Measurements from ENCODE around the gene MSMP. TPM values are rescaled to one million over a fixed set of nuclear protein-coding genes. Genes with fewer than 3 reads are reported as not detected.

The MSMP gene
- total RNA-seq, 2 experiments from 2014 or later: 2.3 to 4.1 TPM

DNA sequence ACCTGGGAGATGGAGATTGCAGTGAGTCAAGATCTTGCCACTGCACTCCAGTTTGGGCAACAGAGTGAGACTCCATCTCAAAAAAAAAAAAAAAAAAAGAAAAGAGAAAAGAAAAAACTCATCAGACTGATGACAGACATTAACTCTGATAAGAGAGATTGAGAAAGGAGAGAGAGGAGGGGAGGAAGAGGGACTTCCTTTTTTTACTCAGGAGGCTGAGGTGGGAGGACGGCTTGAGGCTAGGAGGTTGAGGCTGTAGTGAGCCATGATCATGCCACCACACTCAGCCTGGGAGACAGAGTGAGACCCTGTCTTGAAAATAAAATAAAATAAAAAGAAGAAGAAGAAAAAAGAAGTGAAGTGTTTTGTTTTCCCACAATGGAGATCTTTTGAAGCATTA is 9.7 kb upstream of the MSMP start:
- intact Hi-C loops (cut with micrococcal nuclease; ENCODE audit: unreplicated experiment): no loop called here

GRCh38 chr9:35763181-35763580 is 9.1 kb upstream of the MSMP start:
- Histone ChIP-seq H3K36me3 (ENCODE audit: insufficient read depth, low read length) (peaks cover 26% of the 10 kb centered on the region), H3K79me2 (ENCODE audit: insufficient read depth, low read depth, low read length) (peaks cover 48% of the 10 kb centered on the region), H3K9me3 (ENCODE audit: low read length) (peaks cover 10% of the 10 kb centered on the region; the same call in 1 of the 2 replicates), H4K20me1 (ENCODE audit: insufficient read depth, low read length) (no peaks in the 10 kb centered on the region), H3K27ac (ENCODE audit: low read depth, low read length, poor library complexity, severe bottlenecking) (peak overlapping the region; percentile 5), H2AFZ (ENCODE audit: low read length) (no peak overlapping the region), H3K4me3 (ENCODE audit: low read depth, low read length, poor library complexity, severe bottlenecking) (no peak overlapping the region), H3K4me2 (ENCODE audit: low read length) (peak overlapping the region; percentile 39), H3K4me1 (ENCODE audit: insufficient read depth, low read length, poor library complexity, severe bottlenecking) (peaks cover 68% of the 10 kb centered on the region), H3K9me2 (ENCODE audit: insufficient read depth, low read length) (no peaks in the 10 kb centered on the region)
- no peak for DNase-seq (ENCODE audit: low spot score)
- CTCF ChIA-PET (ENCODE audit: unreplicated experiment): interaction anchor here (0.9 kb wide), 1 partner anchor 20 kb away, joined by 3 read pairs; no protein-coding TSS in a partner anchor
- BruUV-seq (replicated peaks): no TSS peak
- intact Hi-C loops (cut with micrococcal nuclease; ENCODE audit: unreplicated experiment): no loop called here
- POLR2A ChIA-PET: interaction anchor here (0.9 to 1.7 kb wide), 4 partner anchors 9 to 14 kb away, joined by 5 to 9 read pairs (median 6); partner anchors contain the start of genes GBA2 and RGP1
- TF ChIP-seq EZH2phosphoT487 (IDR thresholded peaks at IDR 0.05; ENCODE audit: borderline replicate concordance, low read depth, low read length) (no peak), CTCF (conservative IDR thresholded peaks at IDR 0.05; ENCODE audit: low read length) (no peak)

More for the DNA sequence above, 9.7 kb upstream of the MSMP start:
- H3K27ac ChIP-seq (ENCODE audit: low read depth, low read length, poor library complexity, severe bottlenecking): no peak overlapping the region
- H3K79me2 ChIP-seq (ENCODE audit: insufficient read depth, low read depth, low read length): peaks cover 41% of the 10 kb centered on the region
- H3K9me3 ChIP-seq (ENCODE audit: low read length): peaks cover 10% of the 10 kb centered on the region; the same call in 1 of the 2 replicates
- H3K4me1 ChIP-seq (ENCODE audit: insufficient read depth, low read length, poor library complexity, severe bottlenecking): peaks cover 65% of the 10 kb centered on the region
- no peak for TF ChIP-seq CTCF (conservative IDR thresholded peaks at IDR 0.05; ENCODE audit: low read length)
- TF ChIP-seq EZH2phosphoT487 (IDR thresholded peaks at IDR 0.05; ENCODE audit: borderline replicate concordance, low read depth, low read length): no peak
- ChIA-PET CTCF (ENCODE audit: unreplicated experiment) (no interaction called here), POLR2A (interaction anchor here (0.7 to 1.7 kb wide), 3 partner anchors 8 to 114 kb away, joined by 3 to 9 read pairs (median 4); no protein-coding TSS in a partner anchor)
- H3K4me2 ChIP-seq (ENCODE audit: low read length): no peak overlapping the region
- DNase-seq (ENCODE audit: low spot score): no peak
- no TSS peak for BruUV-seq (replicated peaks)
- H3K9me2 ChIP-seq (ENCODE audit: insufficient read depth, low read length): no peaks in the 10 kb centered on the region
- no peak overlapping the region for H2AFZ ChIP-seq (ENCODE audit: low read length)
- peaks cover 26% of the 10 kb centered on the region for H3K36me3 ChIP-seq (ENCODE audit: insufficient read depth, low read length)
- H4K20me1 ChIP-seq (ENCODE audit: insufficient read depth, low read length): no peaks in the 10 kb centered on the region
- H3K4me3 ChIP-seq (ENCODE audit: low read depth, low read length, poor library complexity, severe bottlenecking): no peak overlapping the region

- TF ChIP-seq CTCF (conservative IDR thresholded peaks at IDR 0.05; ENCODE audit: low read length): no peak
- no peak for TF ChIP-seq EZH2phosphoT487 (IDR thresholded peaks at IDR 0.05; ENCODE audit: borderline replicate concordance, low read depth, low read length)
- Histone ChIP-seq H3K4me2 (ENCODE audit: low read length) (peak overlapping the region; percentile 9; the same call in 1 of the 2 replicates), H2AFZ (ENCODE audit: low read length) (no peak overlapping the region), H4K20me1 (ENCODE audit: insufficient read depth, low read length) (no peaks in the 10 kb centered on the region), H3K4me3 (ENCODE audit: low read depth, low read length, poor library complexity, severe bottlenecking) (no peak overlapping the region), H3K9me2 (ENCODE audit: insufficient read depth, low read length) (no peaks in the 10 kb centered on the region), H3K27ac (ENCODE audit: low read depth, low read length, poor library complexity, severe bottlenecking) (peak overlapping the region; percentile 9), H3K36me3 (ENCODE audit: insufficient read depth, low read length) (peaks cover 26% of the 10 kb centered on the region), H3K4me1 (ENCODE audit: insufficient read depth, low read length, poor library complexity, severe bottlenecking) (peaks cover 69% of the 10 kb centered on the region), H3K9me3 (ENCODE audit: low read length) (peaks cover 10% of the 10 kb centered on the region; the same call in 1 of the 2 replicates), H3K79me2 (ENCODE audit: insufficient read depth, low read depth, low read length) (peaks cover 49% of the 10 kb centered on the region)
- CTCF ChIA-PET (ENCODE audit: unreplicated experiment): interaction anchor here (0.5 to 1.6 kb wide), 2 partner anchors 15 to 76 kb away, joined by 3 to 4 read pairs; no protein-coding TSS in a partner anchor
- DNase-seq (ENCODE audit: low spot score): no peak
- intact Hi-C loops (cut with micrococcal nuclease; ENCODE audit: unreplicated experiment): no loop called here
- POLR2A ChIA-PET: interaction anchor here (0.8 to 1.5 kb wide), 6 partner anchors 9 to 28 kb away, joined by 3 to 5 read pairs (median 4); partner anchors contain the start of genes CREB3, GBA2 and RGP1
- BruUV-seq (replicated peaks): no TSS peak
Measured at GRCh38 chr9:35760651-35761050, 6.6 kb upstream of the MSMP start.
